NK-92 (cell line): Measurements from ENCODE around the gene NUTM2B.
"Not testable (repeated sequence)": the region's sequence is repeated elsewhere in the genome, so short reads cannot be mapped to it uniquely, and the experiment has no call there.

Experiments
- DNase-seq: peaks from one replicate; lab custom pipeline; 2025; ENCODE audit not compliant: unreplicated experiment; lab: John Stamatoyannopoulos, UW

The NUTM2B gene

DNA sequence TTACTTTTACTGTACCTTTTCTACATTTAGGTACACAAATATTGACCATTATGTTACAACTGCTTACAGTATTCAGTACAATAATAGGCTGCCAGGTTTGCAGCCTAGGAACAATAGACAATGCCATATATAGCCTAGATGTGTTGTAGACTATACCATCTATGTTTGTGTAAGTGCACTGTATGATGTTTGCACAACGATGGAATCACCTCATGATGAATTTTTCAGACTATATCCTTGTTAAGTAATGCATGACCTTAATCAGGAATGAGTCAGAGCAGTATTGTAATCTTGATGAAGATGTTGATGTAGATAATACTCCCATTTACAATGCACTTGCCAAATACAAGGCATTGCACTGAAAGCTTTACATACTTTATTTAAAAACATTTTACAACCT lies 23.6 kb downstream of the NUTM2B start:
- DNase-seq, result not testable (repeated sequence)

DNA sequence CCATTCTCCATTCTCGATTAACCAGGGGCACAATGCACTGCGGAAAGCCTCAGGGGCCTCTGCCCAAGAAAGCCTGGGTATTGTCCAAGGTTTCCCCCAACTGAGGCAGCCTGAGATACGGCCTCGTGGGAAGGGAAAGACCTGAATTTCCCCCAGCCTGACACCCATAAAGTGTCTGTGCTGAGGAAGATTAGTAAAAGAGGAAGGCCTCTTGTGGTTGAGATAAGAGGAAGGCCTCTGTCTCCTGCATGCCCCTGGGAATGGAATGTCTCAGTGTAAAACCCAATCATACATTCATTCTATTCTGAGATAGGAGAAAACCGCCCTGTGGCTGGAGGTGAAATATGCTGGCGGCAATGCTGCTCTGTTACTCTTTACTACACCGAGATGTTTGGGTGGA lies 41.8 kb downstream of the NUTM2B start:
- not testable (repeated sequence) for DNase-seq

DNA sequence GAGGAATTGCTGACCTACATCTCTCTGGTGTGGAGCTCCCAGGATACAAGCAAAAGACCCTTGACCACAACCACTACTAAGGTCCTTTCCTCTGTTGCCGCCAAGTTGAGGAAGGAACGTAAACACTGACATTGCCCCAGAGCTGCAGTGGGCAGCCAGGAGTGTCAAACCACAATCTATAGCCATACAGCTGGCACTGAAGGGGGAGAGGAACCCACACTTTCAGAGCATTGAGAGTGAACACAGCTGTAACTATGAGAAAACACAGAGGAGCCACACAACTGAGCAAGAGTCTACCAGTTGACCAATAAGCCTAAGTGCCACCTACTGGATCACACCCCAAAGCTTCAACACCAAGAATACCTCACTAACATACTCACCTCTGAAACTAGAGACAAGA lies 45.5 kb downstream of the NUTM2B start:
- DNase-seq, result not testable (repeated sequence)

DNA sequence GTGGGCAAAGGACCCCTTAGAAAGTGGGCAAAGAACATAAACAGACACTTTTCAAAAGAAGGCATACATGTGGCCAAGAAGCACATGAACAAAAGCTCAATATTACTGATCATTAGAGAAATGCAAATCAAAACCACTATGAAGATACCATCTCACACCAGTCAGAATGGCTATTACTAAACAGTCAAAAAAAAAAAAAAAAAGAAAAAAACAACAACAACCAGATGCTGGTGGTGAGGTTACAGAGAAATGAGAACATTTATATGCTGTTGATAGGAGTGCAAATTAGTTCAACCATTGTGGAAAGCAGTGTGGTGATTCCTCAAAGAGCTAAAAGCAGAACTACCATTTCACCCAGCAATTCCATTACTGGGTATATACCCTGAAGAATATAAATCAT lies 50.6 kb downstream of the NUTM2B start:
- not testable (repeated sequence) for DNase-seq

DNA sequence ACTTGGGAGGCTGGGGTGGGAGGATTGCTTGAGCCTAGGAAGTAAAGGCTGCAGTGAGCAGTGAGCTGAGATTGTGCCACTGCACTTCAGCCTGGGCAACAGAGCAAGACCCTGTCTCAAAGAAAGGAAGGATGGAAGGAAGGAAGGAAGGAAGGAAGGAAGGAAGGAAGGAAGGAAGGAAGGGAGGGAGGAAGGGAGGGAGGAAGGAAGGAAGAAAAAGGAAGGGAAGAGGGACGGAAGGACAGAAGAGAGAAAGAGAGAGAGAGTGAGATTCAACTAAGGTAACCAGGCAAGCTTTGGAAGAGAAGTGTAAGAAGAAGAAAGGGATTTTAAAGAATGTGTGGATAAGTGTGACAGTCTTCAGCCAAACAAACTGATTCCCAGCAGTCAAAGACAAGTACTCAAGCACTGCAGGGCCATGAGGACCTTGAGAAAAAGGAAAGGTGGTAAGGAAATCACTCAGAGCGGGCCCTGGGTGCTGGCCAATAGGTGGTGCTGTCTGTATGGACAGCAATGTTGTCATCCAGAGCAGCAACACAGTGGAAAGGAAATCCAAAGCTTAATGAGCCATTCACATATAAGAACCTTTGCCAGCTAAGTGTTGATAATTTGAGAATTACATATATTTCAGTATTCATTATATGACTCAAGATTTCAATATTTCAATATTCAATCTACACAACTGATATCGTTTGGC lies 55.4 kb downstream of the NUTM2B start:
- not testable (repeated sequence) for DNase-seq
